ENCODE results near the gene CDC42EP2. TPM values are rescaled to one million over a fixed set of nuclear protein-coding genes. Genes with fewer than 3 reads are reported as not detected.

Gene CDC42EP2
- total and polyA plus RNA-seq, 2 of the 13 experiments (the other 11 are each of a cell fraction or from before 2014, with no cell fraction given): 2.3 to 7.1 TPM

GRCh38 chr11:65357856-65358356 is 43.2 kb downstream of the CDC42EP2 start (continued):
- TF ChIP-seq THRA (CRISPR knock-in tag; IDR thresholded peaks at IDR 0.05; ENCODE audit: borderline replicate concordance) (peak; percentile 90; the same call in 1 of the 2 replicates), SMARCC2 (IDR thresholded peaks at IDR 0.05) (no peak), KDM4B (CRISPR knock-in tag; IDR thresholded peaks at IDR 0.05) (no peak), CREM (IDR thresholded peaks at IDR 0.05) (peak; percentile 70; the same call in 1 of the 2 replicates), CREM (CRISPR knock-in tag; IDR thresholded peaks at IDR 0.05) (no peak), SMYD3 (CRISPR knock-in tag; IDR thresholded peaks at IDR 0.05) (0 out of 2 replicates have a peak, but pooled peaks have one; percentile 33), ZNF572 (CRISPR knock-in tag; IDR thresholded peaks at IDR 0.05) (0 out of 2 replicates have a peak, but pooled peaks have one; percentile 34), NCOA1 (CRISPR knock-in tag; IDR thresholded peaks at IDR 0.05) (no peak), DRAP1 (CRISPR knock-in tag; IDR thresholded peaks at IDR 0.05) (0 out of 2 replicates have a peak, but pooled peaks have one; percentile 51), CTCF (CRISPR knock-in tag; IDR thresholded peaks at IDR 0.05) (peak; percentile 13; the same call in 1 of the 2 replicates), GFI1 (CRISPR knock-in tag; IDR thresholded peaks at IDR 0.05; ENCODE audit: borderline replicate concordance) (0 out of 2 replicates have a peak, but pooled peaks have one; percentile 73), ZNF788 (CRISPR knock-in tag; IDR thresholded peaks at IDR 0.05; ENCODE audit: borderline replicate concordance) (0 out of 2 replicates have a peak, but pooled peaks have one; percentile 48), ZNF724P (CRISPR knock-in tag; IDR thresholded peaks at IDR 0.05; ENCODE audit: borderline replicate concordance) (no peak), ZFYVE20 (CRISPR knock-in tag; IDR thresholded peaks at IDR 0.05; ENCODE audit: borderline replicate concordance, low read depth) (no peak), ZNF362 (CRISPR knock-in tag; IDR thresholded peaks at IDR 0.05; ENCODE audit: borderline replicate concordance) (peak; percentile 97), ADNP (CRISPR knock-in tag; IDR thresholded peaks at IDR 0.05) (no peak), ATF6 (CRISPR knock-in tag; conservative IDR thresholded peaks at IDR 0.05) (no peak), MYC (CRISPR knock-in tag; IDR thresholded peaks at IDR 0.05; ENCODE audit: borderline replicate concordance) (peak; percentile 69; the same call in 1 of the 2 replicates), ZNF274 (CRISPR knock-in tag; IDR thresholded peaks at IDR 0.05) (peak; percentile 73; the same call in 1 of the 2 replicates), GPBP1L1 (CRISPR knock-in tag; IDR thresholded peaks at IDR 0.05) (no peak)
